Measurements from ENCODE around the gene KMT5C.

Gene KMT5C
- total RNA-seq = 5.5 to 69.2 (median 15.7) reads per million in 9 experiments

- H3K27me3 Mint-ChIP-seq = peaks cover 21 to 29% of the 10 kb centered on the region in 2 donors
- peak; percentile 100 for DNase-seq
- peaks cover 48% of the 10 kb centered on the region for H3K36me3 Mint-ChIP-seq (ENCODE audit: insufficient read depth)
- peak within 1 kb of the TSS; percentile 99 to 100 for H3K27ac Mint-ChIP-seq
- ATAC-seq (replicated peaks) = peak; percentile 69
- peak within 1 kb of the TSS; percentile 75 to 94 for H3K4me3 Mint-ChIP-seq
- no peaks in the 10 kb centered on the region for H3K9me3 Mint-ChIP-seq
- H3K4me1 Mint-ChIP-seq (ENCODE audit: low read depth in 2 of 2) = peaks cover 16 to 25% of the 10 kb centered on the region in 2 donors
These were observed at the start of gene KMT5C for GRCh38 chr19:55339105-55339888. Gene KMT5C (plus strand): TSS chr19:55339876. CDS start chr19:55341937, 2,061 bp downstream.

GRCh38 chr19:55297267-55297666, 42.4 kb upstream of the KMT5C start:
- no peak overlapping the region for H3K4me3 Mint-ChIP-seq
- H3K27ac Mint-ChIP-seq = peak overlapping the region in 1 of 2 donors; percentile 15
- DNase-seq (no peak), ATAC-seq (replicated peaks) (no peak)
- no peaks in the 10 kb centered on the region for H3K27me3 Mint-ChIP-seq
- peaks cover 4 to 25% of the 10 kb centered on the region in 2 donors for H3K4me1 Mint-ChIP-seq (ENCODE audit: low read depth in 2 of 2)
- peaks cover 24% of the 10 kb centered on the region for H3K36me3 Mint-ChIP-seq (ENCODE audit: insufficient read depth)
- H3K9me3 Mint-ChIP-seq = no peaks in the 10 kb centered on the region

GRCh38 chr19:55299991-55300390, 39.7 kb upstream of the KMT5C start:
- Mint-ChIP-seq H3K4me3 (peak overlapping the region in 1 of 2 donors; percentile 28), H3K27me3 (no peaks in the 10 kb centered on the region), H3K4me1 (ENCODE audit: low read depth in 2 of 2) (peaks cover 4 to 25% of the 10 kb centered on the region in 2 donors), H3K9me3 (no peaks in the 10 kb centered on the region), H3K36me3 (ENCODE audit: insufficient read depth) (peaks cover 19% of the 10 kb centered on the region), H3K27ac (peak overlapping the region in 1 of 2 donors; percentile 90)
- ATAC-seq (replicated peaks) (no peak), DNase-seq (no peak)

GRCh38 chr19:55300886-55301458, 38.7 kb upstream of the KMT5C start:
- no peak for DNase-seq
- Mint-ChIP-seq H3K9me3 (no peaks in the 10 kb centered on the region), H3K27ac (peak overlapping the region in 1 of 2 donors; percentile 90), H3K4me3 (peak overlapping the region; percentile 75 to 84), H3K27me3 (no peaks in the 10 kb centered on the region), H3K36me3 (ENCODE audit: insufficient read depth) (peaks cover 19% of the 10 kb centered on the region), H3K4me1 (ENCODE audit: low read depth in 2 of 2) (peaks cover 4 to 28% of the 10 kb centered on the region in 2 donors)
- no peak for ATAC-seq (replicated peaks)

GRCh38 chr19:55301459-55302317, 38.0 kb upstream of the KMT5C start:
- Mint-ChIP-seq H3K27ac (peak overlapping the region; percentile 88 to 89), H3K4me3 (peak overlapping the region; percentile 75 to 84), H3K4me1 (ENCODE audit: low read depth in 2 of 2) (peaks cover 4 to 26% of the 10 kb centered on the region in 2 donors), H3K36me3 (ENCODE audit: insufficient read depth) (peaks cover 19% of the 10 kb centered on the region), H3K9me3 (no peaks in the 10 kb centered on the region), H3K27me3 (no peaks in the 10 kb centered on the region)
- peak; percentile 95 to 97 (median 96) for DNase-seq
- ATAC-seq (replicated peaks) = peak; percentile 76

- Mint-ChIP-seq H3K4me1 (ENCODE audit: low read depth in 2 of 2) (peaks cover 4 to 26% of the 10 kb centered on the region in 2 donors), H3K36me3 (ENCODE audit: insufficient read depth) (peaks cover 20% of the 10 kb centered on the region), H3K9me3 (no peaks in the 10 kb centered on the region), H3K27me3 (no peaks in the 10 kb centered on the region), H3K27ac (peak overlapping the region; percentile 88 to 89), H3K4me3 (peak overlapping the region; percentile 75 to 84)
- no peak for DNase-seq
- ATAC-seq (replicated peaks) = no peak
These were observed 37.4 kb upstream of the KMT5C start for GRCh38 chr19:55302318-55302703.

- no peaks in the 10 kb centered on the region for H3K27me3 Mint-ChIP-seq
- no peak overlapping the region for H3K4me3 Mint-ChIP-seq
- no peaks in the 10 kb centered on the region for H3K9me3 Mint-ChIP-seq
- H3K4me1 Mint-ChIP-seq (ENCODE audit: low read depth in 2 of 2) = peaks cover 4 to 24% of the 10 kb centered on the region in 2 donors
- DNase-seq (no peak), ATAC-seq (replicated peaks) (no peak)
- no peak overlapping the region for H3K27ac Mint-ChIP-seq
- H3K36me3 Mint-ChIP-seq (ENCODE audit: insufficient read depth) = peaks cover 26% of the 10 kb centered on the region
These were observed 36.2 kb upstream of the KMT5C start for GRCh38 chr19:55303477-55303876.

GRCh38 chr19:55304279-55304978, 35.2 kb upstream of the KMT5C start:
- H3K36me3 Mint-ChIP-seq (ENCODE audit: insufficient read depth) = peaks cover 16% of the 10 kb centered on the region
- H3K27ac Mint-ChIP-seq = no peak overlapping the region
- ATAC-seq (replicated peaks) = no peak

GRCh38 chr19:55304980-55305379, 34.7 kb upstream of the KMT5C start:
- Mint-ChIP-seq H3K36me3 (ENCODE audit: insufficient read depth) (peaks cover 16% of the 10 kb centered on the region), H3K4me1 (ENCODE audit: low read depth in 2 of 2) (peaks cover 4 to 18% of the 10 kb centered on the region in 2 donors), H3K27me3 (no peaks in the 10 kb centered on the region), H3K9me3 (no peaks in the 10 kb centered on the region), H3K27ac (peak overlapping the region in 1 of 2 donors; percentile 81), H3K4me3 (no peak overlapping the region)
- DNase-seq = no peak
- no peak for ATAC-seq (replicated peaks)

More at GRCh38 chr19:55304279-55304978, 35.2 kb upstream of the KMT5C start:
- H3K4me3 Mint-ChIP-seq = no peak overlapping the region
- DNase-seq = no peak
- no peaks in the 10 kb centered on the region for H3K9me3 Mint-ChIP-seq
- H3K4me1 Mint-ChIP-seq (ENCODE audit: low read depth in 2 of 2) = peaks cover 4 to 21% of the 10 kb centered on the region in 2 donors
- H3K27me3 Mint-ChIP-seq = no peaks in the 10 kb centered on the region

- Mint-ChIP-seq H3K27ac (peak overlapping the region in 1 of 2 donors; percentile 81), H3K36me3 (ENCODE audit: insufficient read depth) (peaks cover 16% of the 10 kb centered on the region), H3K9me3 (no peaks in the 10 kb centered on the region), H3K27me3 (no peaks in the 10 kb centered on the region), H3K4me1 (ENCODE audit: low read depth in 2 of 2) (peaks cover 4 to 16% of the 10 kb centered on the region in 2 donors), H3K4me3 (no peak overlapping the region)
- peak; percentile 59 for ATAC-seq (replicated peaks)
- peak; percentile 36 to 48 (median 39) for DNase-seq
These were observed 34.2 kb upstream of the KMT5C start for GRCh38 chr19:55305491-55305890.

- ATAC-seq (replicated peaks) (no peak), DNase-seq (no peak)
- Mint-ChIP-seq H3K9me3 (no peaks in the 10 kb centered on the region), H3K27ac (no peak overlapping the region), H3K27me3 (no peaks in the 10 kb centered on the region), H3K36me3 (ENCODE audit: insufficient read depth) (peaks cover 16% of the 10 kb centered on the region), H3K4me1 (ENCODE audit: low read depth in 2 of 2) (peaks cover 4 to 13% of the 10 kb centered on the region in 2 donors), H3K4me3 (no peak overlapping the region)
These were observed 33.6 kb upstream of the KMT5C start for GRCh38 chr19:55305983-55306562.

GRCh38 chr19:55306712-55307111, 33.0 kb upstream of the KMT5C start:
- Mint-ChIP-seq H3K27ac (no peak overlapping the region), H3K9me3 (no peaks in the 10 kb centered on the region), H3K4me1 (ENCODE audit: low read depth in 2 of 2) (peaks cover 4 to 8% of the 10 kb centered on the region in 2 donors), H3K27me3 (no peaks in the 10 kb centered on the region), H3K36me3 (ENCODE audit: insufficient read depth) (peaks cover 13% of the 10 kb centered on the region), H3K4me3 (no peak overlapping the region)
- ATAC-seq (replicated peaks) (no peak), DNase-seq (no peak)

Data from effector memory CD8-positive, alpha-beta T cell (primary cell).